ENCODE results near the gene NFKBIB.
A peak's percentile ranks its signal among the peaks of the same experiment; 100 is the strongest.

DNA sequence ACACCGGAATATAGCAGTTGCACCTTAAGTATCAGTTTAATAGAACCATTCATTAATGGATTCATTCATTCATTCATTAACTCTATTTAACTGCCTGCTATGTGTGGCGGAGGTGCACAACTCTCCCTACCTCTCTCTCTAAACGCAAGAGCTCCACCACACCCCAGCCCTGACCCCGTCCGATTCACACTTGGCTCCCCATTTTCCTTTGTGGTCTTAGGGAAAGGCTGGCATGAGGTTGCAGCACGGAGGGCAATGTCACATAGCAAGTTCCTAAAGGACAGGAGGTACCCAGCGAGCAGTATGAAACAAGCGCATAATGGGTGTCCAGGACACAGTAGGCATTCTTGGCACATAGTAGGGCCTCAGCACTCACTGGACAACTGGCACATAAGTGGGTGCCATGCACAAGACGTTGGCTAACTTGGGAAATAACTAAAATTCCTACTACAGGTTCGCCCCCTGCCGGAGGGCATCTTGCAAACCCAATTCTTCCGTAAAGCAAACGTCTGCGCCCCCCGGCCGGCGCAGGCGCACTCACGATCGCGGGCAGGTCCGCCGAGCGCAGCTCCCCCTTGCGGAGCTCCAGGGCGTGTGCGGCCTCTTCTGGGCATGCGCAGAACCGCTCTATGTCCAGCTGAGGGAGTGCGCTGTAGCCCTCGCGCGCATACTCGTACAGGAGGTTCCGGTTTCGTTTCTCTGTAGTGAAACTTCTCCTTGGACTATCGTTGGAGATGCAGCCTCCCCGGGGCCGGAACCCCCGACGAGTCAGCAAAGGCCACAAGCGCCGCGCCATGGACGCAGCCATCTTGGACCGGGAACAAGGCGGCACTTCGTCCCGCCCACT, 30.4 kb downstream of the NFKBIB start, which contains the start of gene SARS2:
- peak; percentile 90; the same call in 1 of the 2 replicates for TF ChIP-seq POLR2AphosphoS5 (IDR thresholded peaks at IDR 0.05; ENCODE audit: low read depth, low read length)
- TF ChIP-seq, protein P1, sequence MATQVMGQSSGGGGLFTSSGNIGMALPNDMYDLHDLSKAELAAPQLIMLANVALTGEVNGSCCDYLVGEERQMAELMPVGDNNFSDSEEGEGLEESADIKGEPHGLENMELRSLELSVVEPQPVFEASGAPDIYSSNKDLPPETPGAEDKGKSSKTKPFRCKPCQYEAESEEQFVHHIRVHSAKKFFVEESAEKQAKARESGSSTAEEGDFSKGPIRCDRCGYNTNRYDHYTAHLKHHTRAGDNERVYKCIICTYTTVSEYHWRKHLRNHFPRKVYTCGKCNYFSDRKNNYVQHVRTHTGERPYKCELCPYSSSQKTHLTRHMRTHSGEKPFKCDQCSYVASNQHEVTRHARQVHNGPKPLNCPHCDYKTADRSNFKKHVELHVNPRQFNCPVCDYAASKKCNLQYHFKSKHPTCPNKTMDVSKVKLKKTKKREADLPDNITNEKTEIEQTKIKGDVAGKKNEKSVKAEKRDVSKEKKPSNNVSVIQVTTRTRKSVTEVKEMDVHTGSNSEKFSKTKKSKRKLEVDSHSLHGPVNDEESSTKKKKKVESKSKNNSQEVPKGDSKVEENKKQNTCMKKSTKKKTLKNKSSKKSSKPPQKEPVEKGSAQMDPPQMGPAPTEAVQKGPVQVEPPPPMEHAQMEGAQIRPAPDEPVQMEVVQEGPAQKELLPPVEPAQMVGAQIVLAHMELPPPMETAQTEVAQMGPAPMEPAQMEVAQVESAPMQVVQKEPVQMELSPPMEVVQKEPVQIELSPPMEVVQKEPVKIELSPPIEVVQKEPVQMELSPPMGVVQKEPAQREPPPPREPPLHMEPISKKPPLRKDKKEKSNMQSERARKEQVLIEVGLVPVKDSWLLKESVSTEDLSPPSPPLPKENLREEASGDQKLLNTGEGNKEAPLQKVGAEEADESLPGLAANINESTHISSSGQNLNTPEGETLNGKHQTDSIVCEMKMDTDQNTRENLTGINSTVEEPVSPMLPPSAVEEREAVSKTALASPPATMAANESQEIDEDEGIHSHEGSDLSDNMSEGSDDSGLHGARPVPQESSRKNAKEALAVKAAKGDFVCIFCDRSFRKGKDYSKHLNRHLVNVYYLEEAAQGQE (IDR thresholded peaks at IDR 0.05; ENCODE audit: insufficient read depth in 1 of 2, low read depth in 2 of 2, low read length in 2 of 2) = no peak
- peak; percentile 82; the same call in 1 of the 2 replicates for TF ChIP-seq TAF1 (IDR thresholded peaks at IDR 0.05; ENCODE audit: borderline replicate concordance, insufficient read depth, low read length)
- TF ChIP-seq SIN3A (IDR thresholded peaks at IDR 0.05; ENCODE audit: borderline replicate concordance, insufficient read depth, low read length) = no peak
- TF ChIP-seq FOXP2 (optimal IDR thresholded peaks at IDR 0.05; ENCODE audit: borderline replicate concordance, extremely low read depth, extremely low read length, insufficient read depth) = no peak
